NB4 (cell line): Measurements from ENCODE around the gene EIF2D.

Experiments used
- CTCF ChIP-seq: IDR thresholded peaks from one replicate; pipeline ENCODE4 v1.5.1; 2012; ENCODE audit warnings: low read depth, low read length
- MYC ChIP-seq: IDR thresholded peaks from 2 replicates; pipeline ENCODE4 v1.6.1; 2011; ENCODE audit warnings: low read depth, low read length
- POLR2A ChIP-seq: IDR thresholded peaks from 2 replicates; pipeline ENCODE4 v1.6.1; 2011; ENCODE audit warnings: mild to moderate bottlenecking; ENCODE audit not compliant: insufficient read length; ENCODE audit errors: extremely low read depth
- TF ChIP-seq, protein P1 (sequence below): IDR thresholded peaks from 2 replicates; pipeline ENCODE4 v1.6.1; 2011; ENCODE audit warnings: low read depth, low read length

GRCh38 chr1:206560007-206560716 is 52.1 kb downstream of the EIF2D start:
- TF ChIP-seq CTCF (no peak), POLR2A (no peak), MYC (no peak)
- TF ChIP-seq, protein P1, sequence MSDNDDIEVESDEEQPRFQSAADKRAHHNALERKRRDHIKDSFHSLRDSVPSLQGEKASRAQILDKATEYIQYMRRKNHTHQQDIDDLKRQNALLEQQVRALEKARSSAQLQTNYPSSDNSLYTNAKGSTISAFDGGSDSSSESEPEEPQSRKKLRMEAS, result no peak
